Caco-2 (cell line): ENCODE measurements around the gene MYL3. TPM values are rescaled to one million over a fixed set of nuclear protein-coding genes. Genes with fewer than 3 reads are reported as not detected.

Experiments used
- BruUV-seq: library from RNA; stranded (reverse); fragments of 400-500 nt; replicated peaks from 2 replicates; lab custom pipeline; 2021; lab: Mats Ljungman, UMichigan
- CTCF ChIA-PET: fragments of 300-600 bp; sonication (Branson Sonifier 250); formaldehyde crosslinking; loops from one replicate; lab custom pipeline; 2022; ENCODE audit warnings: antibody characterized with exemption; lab: Charles Lee
- POLR2A ChIA-PET: fragments of 300-600 bp; sonication (Branson Sonifier 250); formaldehyde crosslinking; loops from one replicate; lab custom pipeline; 2022; ENCODE audit warnings: antibody characterized with exemption; lab: Charles Lee
- DNase-seq, 2 experiments: peaks; one replicate each; pipeline versions ENCODE4 v3.0.0 to v3.0.0-alpha.2; 2020 to 2022
- H3K27me3 ChIP-seq: replicated peaks from 2 replicates; pipeline ENCODE4 v1.6.0; 2011; ENCODE audit warnings: low read length; ENCODE audit not compliant: control insufficient read depth, insufficient read depth
- H3K36me3 ChIP-seq: 2 replicates; pipeline ENCODE4 v1.5.1; 2011; ENCODE audit warnings: low read length; ENCODE audit not compliant: control insufficient read depth, insufficient read depth
- H3K4me1 ChIP-seq: fragments of 250-450 bp; sonication (Bioruptor Pico); 2 replicates; pipeline ENCODE4 v1.5.1; 2020; ENCODE audit warnings: mild to moderate bottlenecking
- H3K4me3 ChIP-seq: 2 replicates; pipeline ENCODE4 v1.5.1; 2011; ENCODE audit warnings: low read depth, mild to moderate bottlenecking, control low read depth, low read length
- H3K9me3 ChIP-seq: fragments of 250-450 bp; sonication (Bioruptor Pico); 2 replicates; pipeline ENCODE4 v1.5.1; 2020; ENCODE audit warnings: mild to moderate bottlenecking, moderate library complexity
- H3K27ac Mint-ChIP-seq: one replicate; pipeline ENCODE4 v1.8.0; 2022; ENCODE audit warnings: mixed read lengths; ENCODE audit not compliant: unreplicated experiment
- H3K27me3 Mint-ChIP-seq: one replicate; pipeline ENCODE4 v1.8.0; 2022; ENCODE audit warnings: mixed read lengths; ENCODE audit not compliant: insufficient read depth, unreplicated experiment
- H3K36me3 Mint-ChIP-seq: one replicate; pipeline ENCODE4 v1.8.0; 2022; ENCODE audit warnings: mild to moderate bottlenecking, mixed read lengths; ENCODE audit not compliant: insufficient read depth, unreplicated experiment
- H3K4me1 Mint-ChIP-seq: one replicate; pipeline ENCODE4 v1.8.0; 2022; ENCODE audit warnings: low read depth, mixed read lengths; ENCODE audit not compliant: unreplicated experiment
- H3K4me3 Mint-ChIP-seq: one replicate; pipeline ENCODE4 v1.8.0; 2022; ENCODE audit warnings: mild to moderate bottlenecking, moderate library complexity, mixed read lengths; ENCODE audit not compliant: unreplicated experiment
- H3K9me3 Mint-ChIP-seq: one replicate; pipeline ENCODE4 v1.8.0; 2022; ENCODE audit warnings: mixed read lengths; ENCODE audit not compliant: unreplicated experiment
- CTCF ChIP-seq, 2 experiments: fragments of 200-600 bp in 1 of 2; IDR thresholded peaks; 1 replicate in 1 of 2; 2 replicates in 1 of 2; pipeline versions ENCODE4 v1.5.1 to v1.8.0; 2011 to 2022; ENCODE audit warnings: antibody characterized with exemption in 1 of 2, control low read depth in 1 of 2, inconsistent platforms in 1 of 2, low read depth in 1 of 2, low read length in 1 of 2, mild to moderate bottlenecking in 1 of 2, moderate library complexity in 1 of 2; ENCODE audit not compliant: insufficient read depth in 1 of 2, severe bottlenecking in 1 of 2, unreplicated experiment in 1 of 2
- intact Hi-C: fragments of 100-400 bp; cut with micrococcal nuclease; formaldehyde crosslinking; loops from one replicate; pipeline ENCODE4 v1.10.0; 2022; ENCODE audit not compliant: unreplicated experiment
- total RNA-seq: library from RNA; stranded (reverse); gene quantifications from 2 replicates; pipeline ENCODE4 v1.2.3, GENCODE V29; 2022

Gene MYL3
- total RNA-seq, 1 experiment from 2014 or later = 13.8 TPM

GRCh38 chr3:46898321-46899150 lies 35.3 kb upstream of the MYL3 start:
- Histone ChIP-seq H3K4me1 (no peaks in the 10 kb centered on the region), H3K9me3 (no peaks in the 10 kb centered on the region), H3K36me3 (no peaks in the 10 kb centered on the region), H3K27me3 (no peaks in the 10 kb centered on the region), H3K4me3 (no peak overlapping the region)
- Mint-ChIP-seq H3K4me3 (no peak overlapping the region), H3K4me1 (no peaks in the 10 kb centered on the region), H3K27me3 (no peaks in the 10 kb centered on the region), H3K9me3 (no peaks in the 10 kb centered on the region), H3K27ac (no peak overlapping the region), H3K36me3 (no peaks in the 10 kb centered on the region)
- POLR2A ChIA-PET = no interaction called here
- CTCF ChIA-PET = interaction anchor here (0.6 to 1.3 kb wide), 4 partner anchors 11 to 52 kb away, joined by 3 to 7 read pairs (median 4); no protein-coding TSS in a partner anchor
- intact Hi-C loops = loop anchor here (10.0 kb wide), 2 partner anchors 304 to 414 kb away; no protein-coding TSS in a partner anchor
- TF ChIP-seq CTCF (IDR thresholded peaks at IDR 0.05; ENCODE audit: insufficient read depth in 1 of 2, low read depth in 1 of 2, low read length in 1 of 2, severe bottlenecking in 1 of 2, unreplicated experiment in 1 of 2) = no peak
- BruUV-seq = no TSS peak
- DNase-seq = no peak

GRCh38 chr3:46897829-46898320 lies 34.6 kb upstream of the MYL3 start:
- peak in 1 of 2 experiments; percentile 34 for DNase-seq
- Histone ChIP-seq H3K9me3 (no peaks in the 10 kb centered on the region), H3K4me1 (no peaks in the 10 kb centered on the region), H3K27me3 (no peaks in the 10 kb centered on the region), H3K4me3 (no peak overlapping the region), H3K36me3 (no peaks in the 10 kb centered on the region)
- peak in 1 of 2 experiments; percentile 23 for TF ChIP-seq CTCF (IDR thresholded peaks at IDR 0.05; ENCODE audit: insufficient read depth in 1 of 2, low read depth in 1 of 2, low read length in 1 of 2, severe bottlenecking in 1 of 2, unreplicated experiment in 1 of 2)
- intact Hi-C loops = loop anchor here (10.0 kb wide), 2 partner anchors 303 to 413 kb away; no protein-coding TSS in a partner anchor
- H3K4me3 Mint-ChIP-seq = no peak overlapping the region
- H3K27ac Mint-ChIP-seq = no peak overlapping the region
- ChIA-PET CTCF (interaction anchor here (0.6 to 1.3 kb wide), 3 partner anchors 12 to 52 kb away, joined by 3 to 7 read pairs (median 5); no protein-coding TSS in a partner anchor), POLR2A (no interaction called here)
- no peaks in the 10 kb centered on the region for H3K27me3 Mint-ChIP-seq
- no peaks in the 10 kb centered on the region for H3K4me1 Mint-ChIP-seq
- H3K9me3 Mint-ChIP-seq = no peaks in the 10 kb centered on the region
- BruUV-seq = no TSS peak
- H3K36me3 Mint-ChIP-seq = no peaks in the 10 kb centered on the region

- Mint-ChIP-seq H3K27ac (no peak overlapping the region), H3K9me3 (no peaks in the 10 kb centered on the region), H3K4me3 (no peak overlapping the region), H3K4me1 (no peaks in the 10 kb centered on the region), H3K36me3 (no peaks in the 10 kb centered on the region), H3K27me3 (no peaks in the 10 kb centered on the region)
- no peak for DNase-seq
- H3K4me3 ChIP-seq = no peak overlapping the region
- intact Hi-C loops = loop anchor here (10.0 kb wide), 2 partner anchors 302 to 412 kb away; no protein-coding TSS in a partner anchor
- ChIA-PET CTCF (interaction anchor here (1.3 kb wide), 1 partner anchor 12 kb away, joined by 7 read pairs; no protein-coding TSS in a partner anchor), POLR2A (no interaction called here)
- H3K9me3 ChIP-seq = no peaks in the 10 kb centered on the region
- H3K36me3 ChIP-seq = no peaks in the 10 kb centered on the region
- no peak for TF ChIP-seq CTCF (IDR thresholded peaks at IDR 0.05; ENCODE audit: insufficient read depth in 1 of 2, low read depth in 1 of 2, low read length in 1 of 2, severe bottlenecking in 1 of 2, unreplicated experiment in 1 of 2)
- BruUV-seq = no TSS peak
- H3K4me1 ChIP-seq = 0 out of 2 replicates have a peak, but pooled peaks cover 3% of the 10 kb centered on the region
- H3K27me3 ChIP-seq = no peaks in the 10 kb centered on the region
Observed at GRCh38 chr3:46897031-46897430, 33.8 kb upstream of the MYL3 start.
